Pancreas (tissue), 10 donors: Measurements from ENCODE around the gene KCNMA1. TPM values are rescaled to one million over a fixed set of nuclear protein-coding genes. Genes with fewer than 3 reads are reported as not detected.

Experiments used
- ATAC-seq, 4 donors: fragments of 200-7000 bp; cut with Tn5 transposase; one replicate each; pipeline versions ENCODE4 v1.8.0 to v1.9.1; 2020; ENCODE audit warnings: mild to moderate bottlenecking in 4 of 4, moderate library complexity in 4 of 4
- DNase-seq, 6 donors: peaks; one replicate each; pipeline ENCODE4 v3.0.0-alpha.2; 2020
- FAIRE-seq: peaks from 2 replicates; lab custom pipeline; 2012; peaks lifted over from hg19 to GRCh38; lab: Jason Lieb, UNC
- H3K27ac ChIP-seq, 4 donors: fragments of 200-600 bp; sonication (generic); 1 replicate in 3 of 4; 2 replicates in 1 of 4; pipeline versions ENCODE4 v1.5.0 to v1.8.0; 2020
- H3K27me3 ChIP-seq, 4 donors: fragments of 200-600 bp; one replicate each; pipeline ENCODE4 v1.8.0; 2021
- H3K36me3 ChIP-seq, 3 donors: fragments of 200-600 bp; sonication (generic) in 1 of 3; one replicate each; pipeline versions ENCODE4 v1.5.0 to v1.8.0; 2020 to 2021
- H3K4me1 ChIP-seq, 3 donors: fragments of 200-600 bp; one replicate each; pipeline ENCODE4 v1.8.0; 2021
- H3K4me3 ChIP-seq, 4 donors: fragments of 200-600 bp; sonication (generic) in 2 of 4; one replicate each; pipeline versions ENCODE4 v1.5.0 to v1.8.0; 2020 to 2021
- H3K9me3 ChIP-seq, 4 donors: fragments of 200-600 bp; one replicate each; pipeline ENCODE4 v1.8.0; 2021
- CTCF ChIP-seq, 4 donors: fragments of 200-600 bp; sonication (generic) in 3 of 4; IDR thresholded peaks; one replicate each; pipeline versions ENCODE4 v1.5.0 to v1.8.0; 2021; ENCODE audit warnings: antibody characterized with exemption in 4 of 4
- WGBS, 2 donors: extraction: QIAGEN DNeasy Blood & Tissue Kit; methylation state at CpG; one replicate each; pipeline ENCODE4 v1.1.7; 2013; 5-methylcytosine and 5-hydroxymethylcytosine counted together
- intact Hi-C, 3 donors: fragments of 100-400 bp; cut with DNase I; formaldehyde crosslinking; loops; one replicate each; pipeline versions ENCODE4 v1.11.1 to v1.14.2; 2022
- polyA plus RNA-seq, 2 donors: library from polyadenylated mRNA; stranded (reverse); fragments of 200-250 nt; gene quantifications; one replicate each; pipeline ENCODE4 v1.2.3, GENCODE V29; 2013
- total RNA-seq, 6 donors: library from RNA; stranded (reverse); fragmentation: NEBNext Ultra II Directional in 4 of 6; extraction: Animal tissue kit (Norgen Biotek cat#: 25700) in 4 of 6; gene quantifications; one replicate each; pipeline versions ENCODE4 v1.2.1 to v1.2.4, GENCODE V29; 2021 to 2023
- donor health status: healthy with polysubstance abuse.
- donor health status: DM: no; HTN: no; CAD: no; lungs with moderate emphysema.
- donor health status: DM: no; HTN: no; CAD: no.
- donor health status: control.
- donor health status: control.
- donor health status: Bipolar disorder and iron deficiency.
- donor health status: DM: yes; HTN: yes; CAD: no.
- donor health status: DM: no; HTN: no; CAD: no.
- donor health status: DM: no; HTN: no; CAD: no.
- donor health status: DM: yes; HTN: yes; CAD: no.

KCNMA1 gene
- total and polyA plus RNA-seq, 8 donors, result 3.5 to 19.4 (median 9.3) TPM

GRCh38 chr10:77207182-77207827, 430.3 kb downstream of the KCNMA1 start:
- no peaks in the 10 kb centered on the region for H3K4me1 ChIP-seq
- no peaks in the 10 kb centered on the region for H3K9me3 ChIP-seq
- FAIRE-seq, result no peak
- H3K4me3 ChIP-seq, result no peak overlapping the region
- ATAC-seq, result no peak
- WGBS, 2 donors, result 89 to 93% methylated on average over 4 of the region's 4 CpGs
- H3K36me3 ChIP-seq, result no peaks in the 10 kb centered on the region
- DNase-seq, result no peak
- TF ChIP-seq CTCF (IDR thresholded peaks at IDR 0.05), result no peak
- H3K27ac ChIP-seq, result no peak overlapping the region
- intact Hi-C loops, result no loop called here
- no peaks in the 10 kb centered on the region for H3K27me3 ChIP-seq

- H3K4me1 ChIP-seq, result no peaks in the 10 kb centered on the region
- H3K27ac ChIP-seq, result no peak overlapping the region
- H3K4me3 ChIP-seq, result no peak overlapping the region
- H3K27me3 ChIP-seq, result no peaks in the 10 kb centered on the region
- no peak for TF ChIP-seq CTCF (IDR thresholded peaks at IDR 0.05)
- 83 to 88% methylated on average over 2 of the region's 2 CpGs for WGBS, 2 donors
- ATAC-seq, result no peak
- intact Hi-C loops, result no loop called here
- H3K36me3 ChIP-seq, result no peaks in the 10 kb centered on the region
- DNase-seq, result no peak
- FAIRE-seq, result no peak
- H3K9me3 ChIP-seq, result no peaks in the 10 kb centered on the region
Measured at GRCh38 chr10:77205135-77205534, 432.5 kb downstream of the KCNMA1 start.

- H3K27me3 ChIP-seq, result no peaks in the 10 kb centered on the region
- no peaks in the 10 kb centered on the region for H3K36me3 ChIP-seq
- H3K4me3 ChIP-seq, result no peak overlapping the region
- H3K4me1 ChIP-seq, result no peaks in the 10 kb centered on the region
- H3K27ac ChIP-seq, result no peak overlapping the region
- 72 to 84% methylated on average over 2 of the region's 2 CpGs for WGBS, 2 donors
- intact Hi-C loops, result no loop called here
- DNase-seq (no peak), FAIRE-seq (no peak), ATAC-seq (no peak)
- no peaks in the 10 kb centered on the region for H3K9me3 ChIP-seq
- TF ChIP-seq CTCF (IDR thresholded peaks at IDR 0.05), result no peak
Measured at GRCh38 chr10:77204171-77204570, 433.4 kb downstream of the KCNMA1 start.

GRCh38 chr10:77202857-77203256, 434.8 kb downstream of the KCNMA1 start:
- H3K4me1 ChIP-seq, result no peaks in the 10 kb centered on the region
- H3K9me3 ChIP-seq, result no peaks in the 10 kb centered on the region
- no peak overlapping the region for H3K27ac ChIP-seq
- intact Hi-C loops, result no loop called here
- no peak for FAIRE-seq
- WGBS, 2 donors, result 87 to 90% methylated on average over 2 of the region's 2 CpGs
- no peak overlapping the region for H3K4me3 ChIP-seq
- DNase-seq, result no peak
- H3K27me3 ChIP-seq, result no peaks in the 10 kb centered on the region
- no peak for TF ChIP-seq CTCF (IDR thresholded peaks at IDR 0.05)
- no peaks in the 10 kb centered on the region for H3K36me3 ChIP-seq
- ATAC-seq, result no peak
